ENCODE results near the gene ACO1.

DNA sequence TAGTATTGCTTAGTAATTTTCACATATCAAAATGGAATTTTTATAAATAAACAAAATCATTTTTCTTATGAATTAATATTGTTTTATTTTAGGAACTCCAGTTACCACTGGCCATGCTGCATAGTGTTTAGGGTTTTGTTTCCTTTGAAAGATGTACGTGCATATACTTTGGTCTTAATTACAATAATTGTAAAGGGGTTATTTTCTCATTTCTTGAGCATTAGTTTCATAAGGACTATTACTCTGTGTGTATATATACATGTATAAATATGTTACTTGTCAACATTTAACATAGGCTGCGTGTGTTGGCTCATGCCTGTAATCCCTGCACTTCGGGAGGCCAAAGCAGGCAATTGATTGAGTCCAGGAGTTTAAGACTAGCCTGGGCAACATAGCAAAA is 21.6 kb downstream of the ACO1 start:
- TF ChIP-seq, protein P1, sequence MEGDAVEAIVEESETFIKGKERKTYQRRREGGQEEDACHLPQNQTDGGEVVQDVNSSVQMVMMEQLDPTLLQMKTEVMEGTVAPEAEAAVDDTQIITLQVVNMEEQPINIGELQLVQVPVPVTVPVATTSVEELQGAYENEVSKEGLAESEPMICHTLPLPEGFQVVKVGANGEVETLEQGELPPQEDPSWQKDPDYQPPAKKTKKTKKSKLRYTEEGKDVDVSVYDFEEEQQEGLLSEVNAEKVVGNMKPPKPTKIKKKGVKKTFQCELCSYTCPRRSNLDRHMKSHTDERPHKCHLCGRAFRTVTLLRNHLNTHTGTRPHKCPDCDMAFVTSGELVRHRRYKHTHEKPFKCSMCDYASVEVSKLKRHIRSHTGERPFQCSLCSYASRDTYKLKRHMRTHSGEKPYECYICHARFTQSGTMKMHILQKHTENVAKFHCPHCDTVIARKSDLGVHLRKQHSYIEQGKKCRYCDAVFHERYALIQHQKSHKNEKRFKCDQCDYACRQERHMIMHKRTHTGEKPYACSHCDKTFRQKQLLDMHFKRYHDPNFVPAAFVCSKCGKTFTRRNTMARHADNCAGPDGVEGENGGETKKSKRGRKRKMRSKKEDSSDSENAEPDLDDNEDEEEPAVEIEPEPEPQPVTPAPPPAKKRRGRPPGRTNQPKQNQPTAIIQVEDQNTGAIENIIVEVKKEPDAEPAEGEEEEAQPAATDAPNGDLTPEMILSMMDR (IDR thresholded peaks at IDR 0.05 in 8 of 11, conservative IDR thresholded peaks at IDR 0.05 in 3 of 11) = no peak
- TF ChIP-seq POLR2AphosphoS5 (IDR thresholded peaks at IDR 0.05) = no peak
- no peak for TF ChIP-seq POLR2A (IDR thresholded peaks at IDR 0.05)

Data from spleen (tissue), 7 donors.